DLD1 (cell line): Measurements from ENCODE around the gene ALG6.

Experiments used
- in situ Hi-C: cut with HindIII; loops from 2 replicates; pipeline ENCODE4 v1.10.0; 2017; ENCODE audit warnings: low sequenced_read_pairs

ALG6 gene

DNA sequence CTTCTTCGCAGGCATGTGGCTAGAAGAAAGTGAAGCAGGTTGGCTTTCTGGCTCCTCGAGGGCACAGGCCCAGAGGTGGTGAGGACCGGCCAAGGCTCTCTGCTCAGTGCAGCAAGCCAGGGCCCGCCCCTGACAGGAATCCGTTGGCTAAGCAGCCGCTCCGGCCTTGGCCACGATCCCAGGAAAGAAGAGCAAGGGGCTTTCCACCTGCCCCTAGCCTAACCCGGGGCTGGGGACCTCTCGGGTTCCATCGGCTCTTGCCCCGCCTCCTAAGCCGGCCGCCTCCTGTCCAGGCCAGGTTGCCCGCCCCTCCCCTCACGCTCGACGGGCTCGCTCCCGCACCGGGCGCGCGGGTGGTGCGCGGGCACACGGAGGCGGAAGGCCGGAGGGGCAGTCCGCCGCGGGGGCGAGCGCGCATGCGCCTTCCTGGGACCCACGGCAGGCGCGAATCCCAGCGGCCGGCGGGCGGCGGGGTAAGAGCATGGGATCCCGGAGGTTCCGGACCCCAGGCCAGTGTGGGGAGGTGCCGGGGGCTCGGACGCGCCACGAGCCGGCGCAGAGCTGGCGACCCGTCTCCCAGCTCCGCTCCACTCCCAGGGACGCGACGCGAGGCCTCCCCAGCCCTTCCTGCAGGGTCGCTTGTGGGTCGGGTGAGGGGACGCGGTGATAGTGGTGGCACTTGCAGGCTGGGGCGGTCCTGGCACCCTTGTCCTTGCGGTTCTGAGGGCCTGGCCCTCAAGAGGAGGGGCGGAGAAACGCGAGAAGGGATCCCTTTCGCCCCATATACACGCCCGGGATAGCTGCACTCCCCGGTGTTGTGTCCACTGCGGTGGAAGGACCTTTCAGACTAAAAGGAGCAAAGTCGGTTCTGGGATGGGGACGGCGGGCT lies at the start of gene ALG6:
ALG6 (plus strand) TSS at position 413 of the 889 bp plus-strand sequence. CDS start 3,351 bp downstream, outside the sequence.
- in situ Hi-C loops: no loop called here

- in situ Hi-C loops: no loop called here
These were observed 49.6 kb upstream of the ALG6 start for GRCh38 chr1:63317817-63318152.

DNA sequence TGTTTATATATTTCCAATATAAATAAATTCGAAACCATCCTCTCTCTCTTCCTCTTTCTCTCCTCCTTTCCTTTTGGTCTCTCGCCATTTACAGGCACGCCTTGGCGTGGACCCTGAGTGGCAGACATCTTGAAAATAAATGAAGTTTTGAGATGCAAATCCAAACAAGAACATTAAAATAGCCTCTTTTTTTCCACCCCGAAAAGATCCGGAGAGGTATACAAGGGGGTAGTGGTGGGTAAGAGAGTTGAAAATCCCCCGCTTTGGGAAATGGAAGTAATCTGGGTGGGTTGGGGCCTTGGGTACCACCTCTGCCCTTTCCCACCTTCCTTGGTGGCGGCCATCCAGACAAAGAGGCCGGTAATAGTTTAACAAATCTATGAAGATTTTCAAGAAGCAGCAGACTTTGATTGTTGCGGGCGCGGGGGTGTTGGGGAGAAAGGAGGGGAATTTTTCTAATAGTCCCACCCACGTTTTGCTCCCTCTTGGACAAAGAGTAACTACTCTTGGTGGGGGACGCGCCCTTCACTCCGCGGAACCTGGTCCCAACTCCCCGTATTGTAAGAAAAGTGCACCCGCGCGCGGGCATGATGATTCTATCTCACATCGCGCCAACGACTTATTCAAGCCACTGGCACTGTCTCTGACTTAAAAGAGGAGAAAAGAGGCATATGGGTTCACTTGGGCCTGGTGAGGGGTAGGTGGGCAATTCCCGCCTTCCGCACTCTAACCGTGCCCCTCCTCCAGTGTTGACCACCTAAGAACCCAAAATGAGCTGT lies 49.0 kb upstream of the ALG6 start:
- in situ Hi-C loops: no loop called here

- in situ Hi-C loops: no loop called here
These were observed 48.1 kb upstream of the ALG6 start for GRCh38 chr1:63319046-63320021.

GRCh38 chr1:63320022-63320721 lies 47.3 kb upstream of the ALG6 start:
- in situ Hi-C loops: no loop called here

DNA sequence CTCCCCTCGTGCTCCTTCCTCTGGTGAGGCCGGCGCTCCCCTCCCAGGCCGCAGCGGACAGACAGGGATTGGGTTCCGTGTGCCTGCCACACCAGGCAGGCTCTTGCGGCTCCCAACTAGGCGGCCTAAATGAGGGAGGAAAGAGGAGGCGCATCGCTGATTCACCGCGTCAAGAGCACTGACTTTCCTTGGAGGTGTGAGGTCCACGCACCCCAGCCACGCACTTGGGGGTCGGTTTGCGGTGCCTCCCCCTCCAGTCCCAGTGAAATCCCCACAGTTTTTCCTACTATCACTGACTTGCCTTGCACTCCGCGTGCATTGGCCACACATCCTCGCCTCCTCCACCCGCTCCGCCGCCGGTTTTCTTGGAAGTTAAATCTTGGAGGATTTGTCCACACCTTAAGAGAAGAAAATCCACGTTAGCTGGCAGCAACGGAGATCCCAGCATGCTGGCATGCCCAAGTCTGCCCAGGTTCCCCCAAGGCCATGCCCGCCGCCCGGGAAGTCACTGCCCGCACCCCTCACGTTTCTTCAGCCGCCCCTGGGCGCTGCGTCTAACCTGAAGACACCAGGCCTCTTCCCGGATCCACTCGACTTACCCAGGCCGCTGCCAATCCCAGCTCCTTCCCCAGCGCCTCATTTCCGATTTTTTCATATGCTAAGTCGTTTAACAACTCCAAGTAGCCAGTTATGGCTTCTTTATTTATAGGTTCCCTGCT lies 46.2 kb upstream of the ALG6 start:
- in situ Hi-C loops: no loop called here

GRCh38 chr1:63321785-63322113 lies 45.7 kb upstream of the ALG6 start:
- in situ Hi-C loops: no loop called here

DNA sequence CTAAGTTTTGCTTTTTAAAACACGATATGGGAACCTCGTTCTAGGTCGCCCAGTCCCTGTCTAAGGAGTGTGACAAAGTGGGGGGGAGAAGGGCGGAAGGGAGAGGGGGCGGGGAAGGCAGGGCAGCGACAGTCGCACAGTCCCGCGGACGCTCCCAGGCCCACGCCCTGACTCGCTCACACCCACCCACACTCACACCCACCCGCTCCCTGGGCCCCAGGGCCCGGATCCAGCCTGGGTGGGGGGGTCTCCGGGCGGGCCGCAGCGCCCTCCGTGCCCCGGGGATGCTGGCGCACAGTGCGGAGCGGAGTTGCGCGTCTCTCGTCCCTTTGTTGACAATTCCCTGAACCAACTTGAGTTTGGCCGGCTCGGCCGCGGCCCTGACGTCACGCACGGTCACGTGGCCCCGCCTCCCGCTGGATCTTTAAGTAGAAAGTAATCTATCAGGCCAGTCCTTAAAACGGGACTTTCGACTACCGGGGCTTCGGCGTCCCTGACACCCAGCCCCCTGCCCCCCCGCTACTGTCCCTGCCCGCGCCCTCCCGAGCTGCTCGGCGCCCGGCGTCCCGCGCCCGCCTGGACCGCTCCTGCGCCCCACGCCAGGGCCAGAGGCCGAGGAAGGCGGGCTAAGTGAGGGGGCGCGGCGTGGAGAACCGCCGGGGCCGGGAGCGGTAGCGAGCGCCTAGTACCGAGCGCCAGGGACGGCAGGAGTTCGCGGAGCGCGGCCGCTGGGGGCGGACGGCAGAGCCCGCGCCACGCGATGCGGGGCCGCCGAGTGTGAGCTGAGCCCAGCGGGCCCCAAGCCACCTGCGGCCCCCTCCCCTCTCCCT lies 45.1 kb upstream of the ALG6 start, which contains the start of gene FOXD3:
FOXD3 (plus strand) TSS at position 454 of the 830 bp plus-strand sequence. CDS start 492 bp downstream, outside the sequence.
- in situ Hi-C loops: no loop called here

- in situ Hi-C loops: no loop called here
These were observed 44.2 kb upstream of the ALG6 start for GRCh38 chr1:63322944-63323864.

DNA sequence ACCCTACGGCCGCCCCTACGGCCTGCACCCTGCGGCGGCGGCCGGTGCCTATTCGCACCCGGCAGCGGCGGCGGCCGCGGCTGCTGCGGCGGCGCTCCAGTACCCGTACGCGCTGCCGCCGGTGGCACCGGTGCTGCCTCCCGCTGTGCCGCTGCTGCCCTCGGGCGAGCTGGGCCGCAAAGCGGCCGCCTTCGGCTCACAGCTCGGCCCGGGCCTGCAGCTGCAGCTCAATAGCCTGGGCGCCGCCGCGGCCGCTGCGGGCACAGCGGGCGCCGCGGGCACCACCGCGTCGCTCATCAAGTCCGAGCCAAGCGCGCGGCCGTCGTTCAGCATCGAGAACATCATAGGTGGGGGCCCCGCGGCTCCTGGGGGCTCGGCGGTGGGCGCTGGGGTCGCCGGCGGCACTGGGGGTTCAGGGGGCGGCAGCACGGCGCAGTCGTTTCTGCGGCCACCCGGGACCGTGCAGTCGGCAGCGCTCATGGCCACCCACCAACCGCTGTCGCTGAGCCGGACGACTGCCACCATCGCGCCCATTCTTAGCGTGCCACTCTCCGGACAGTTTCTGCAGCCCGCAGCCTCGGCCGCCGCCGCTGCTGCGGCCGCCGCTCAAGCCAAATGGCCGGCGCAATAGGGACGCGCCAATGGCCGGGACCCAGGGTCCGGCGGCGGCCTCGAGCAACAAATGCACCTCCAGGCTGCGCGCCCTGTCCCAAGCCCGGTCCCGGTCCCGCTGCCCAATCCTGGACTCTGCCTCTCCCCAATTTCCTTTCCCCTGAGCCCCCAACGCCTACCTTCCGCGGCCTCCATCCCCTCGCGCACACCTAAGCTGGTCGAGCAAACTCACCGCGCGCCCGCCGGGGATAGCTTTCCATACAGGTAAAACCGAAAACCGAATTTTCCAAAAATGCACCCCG lies 43.3 kb upstream of the ALG6 start:
- in situ Hi-C loops: no loop called here

DNA sequence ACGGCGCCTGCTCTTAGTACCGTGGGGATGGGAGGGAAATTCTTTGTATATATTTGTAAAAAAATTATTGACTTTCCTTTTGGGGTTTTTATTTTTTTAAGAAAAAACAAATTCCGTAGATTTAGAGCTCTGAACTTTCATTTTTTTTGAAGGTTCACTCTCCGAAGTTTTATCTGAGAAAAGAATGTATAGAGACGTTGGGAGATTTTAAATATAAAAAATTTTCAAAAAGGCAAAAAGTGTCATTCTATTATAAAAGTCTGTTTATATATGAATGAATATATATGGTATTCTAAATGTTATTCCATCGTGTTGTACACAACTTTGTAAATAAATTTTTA lies 42.7 kb upstream of the ALG6 start:
- in situ Hi-C loops: no loop called here

DNA sequence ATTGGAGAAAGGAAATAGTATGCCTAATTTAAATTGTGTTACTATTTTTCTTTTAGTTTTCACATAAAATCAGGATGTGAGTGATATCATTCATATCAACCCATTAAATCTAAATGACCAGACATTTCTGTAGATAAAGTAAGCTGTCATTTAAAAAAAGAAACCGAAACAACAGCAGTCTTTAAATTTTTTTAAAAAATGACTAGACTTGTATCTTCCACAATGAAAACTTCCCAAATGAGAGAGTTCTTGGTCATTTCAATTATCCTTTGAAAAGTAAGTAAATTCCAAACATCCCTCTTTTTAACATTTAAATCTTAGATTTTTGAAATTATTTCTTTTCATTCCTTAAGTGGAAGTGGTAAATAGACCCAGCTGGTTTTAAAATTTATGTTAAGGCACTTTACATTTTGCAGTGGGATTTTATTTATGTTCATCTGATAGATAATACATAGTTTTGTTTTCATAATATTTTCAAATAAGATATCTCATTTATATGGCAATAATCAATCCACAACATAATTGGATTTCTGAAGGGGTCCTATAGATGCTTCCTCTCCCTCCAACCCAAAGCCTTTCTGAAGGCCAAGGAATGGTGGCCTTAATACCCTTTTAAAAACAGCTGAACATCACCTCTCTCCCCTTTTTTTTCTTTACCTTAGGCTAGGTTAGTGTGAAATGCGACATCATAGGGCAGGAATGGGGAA lies 42.0 kb upstream of the ALG6 start:
- in situ Hi-C loops: no loop called here

DNA sequence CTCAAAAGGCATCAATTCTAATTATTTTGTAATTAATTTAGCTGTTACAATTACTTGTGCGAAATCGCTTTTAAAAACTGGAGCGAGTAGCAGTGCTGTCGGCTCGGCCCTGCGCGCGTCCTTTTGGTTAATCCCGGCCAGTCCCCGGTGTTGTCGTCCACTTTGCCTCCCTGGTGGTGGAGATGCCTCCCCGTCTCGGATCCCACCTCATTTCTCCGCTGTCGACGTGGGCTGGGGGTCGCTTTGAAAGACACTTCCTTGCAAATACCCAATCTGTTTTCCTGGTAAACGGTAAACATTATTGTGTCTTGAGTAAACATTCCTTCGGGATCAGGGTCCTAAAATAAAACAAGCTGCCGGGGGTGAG lies 41.3 kb upstream of the ALG6 start:
- in situ Hi-C loops: no loop called here

GRCh38 chr1:63326473-63327380 lies 40.7 kb upstream of the ALG6 start:
- in situ Hi-C loops: no loop called here

DNA sequence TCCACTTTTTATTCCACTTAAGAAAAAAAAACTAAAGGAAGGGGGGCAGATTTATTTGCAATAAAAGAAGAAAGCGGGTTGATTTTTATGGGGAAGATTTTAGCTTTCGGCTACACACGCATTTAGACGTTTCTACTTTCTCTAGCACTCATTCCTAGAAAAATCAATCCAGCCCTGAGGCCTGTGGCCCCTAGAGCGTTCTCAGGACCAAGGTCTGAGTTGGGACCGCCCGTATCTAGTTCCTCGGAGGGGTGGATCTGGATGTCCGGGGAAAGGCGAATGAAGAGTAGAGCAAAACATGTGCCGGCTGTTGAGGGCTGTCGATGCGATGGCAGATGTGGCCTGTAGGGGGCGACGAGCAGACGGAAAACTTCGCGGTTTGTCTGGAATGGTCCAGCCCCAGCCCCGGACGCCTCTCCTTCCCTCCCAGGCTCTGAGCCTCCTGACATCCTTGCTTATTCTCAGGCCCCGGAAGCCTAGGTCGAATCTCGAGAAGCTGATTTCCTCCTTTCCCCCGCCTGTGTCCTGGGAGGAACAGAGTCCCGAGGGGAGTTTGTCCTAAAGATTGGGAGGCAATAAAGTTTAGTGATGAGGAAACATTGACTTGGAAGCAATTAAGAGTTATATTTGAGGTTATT lies 39.9 kb upstream of the ALG6 start:
- in situ Hi-C loops: no loop called here
